ENCODE measurements around the gene MBD3L3. TPM values are rescaled to one million over a fixed set of nuclear protein-coding genes. Genes with fewer than 3 reads are reported as not detected.

MBD3L3 gene
- total RNA-seq, result not detected in 2 replicates

GRCh38 chr19:7058576-7058975, at the start of gene MBD3L3:
Gene MBD3L3 (minus strand): TSS chr19:7058676. CDS start chr19:7058605, 71 bp downstream.

GRCh38 chr19:7069042-7069903, 10.8 kb upstream of the MBD3L3 start, which contains the start of gene ZNF557:
Gene ZNF557 (plus strand): TSS chr19:7069703. CDS start chr19:7075075, 5,372 bp downstream.

GRCh38 chr19:7049021-7049420, 9.5 kb downstream of the MBD3L3 start, which contains the start of gene MBD3L2:
Gene MBD3L2 (plus strand): TSS chr19:7049321. CDS start chr19:7049374, 53 bp downstream.

GRCh38 chr19:7040079-7040478, 18.4 kb downstream of the MBD3L3 start, which contains the start of gene MBD3L4:
Gene MBD3L4 (minus strand): TSS chr19:7040179. CDS start chr19:7040144, 35 bp downstream.

GRCh38 chr19:7030278-7030677, 28.2 kb downstream of the MBD3L3 start, which contains the start of gene MBD3L5:
Gene MBD3L5 (plus strand): TSS chr19:7030578. CDS start chr19:7030612, 34 bp downstream.

GRCh38 chr19:7021331-7021730, 37.1 kb downstream of the MBD3L3 start, which contains the start of gene MBD3L2B:
Gene MBD3L2B (minus strand): TSS chr19:7021431. CDS start chr19:7021397, 34 bp downstream.

Other genes starting within 250 kb of the MBD3L3 start
- gene ADGRE1, start 171.1 kb downstream of the MBD3L3 start, total RNA-seq, result not detected in 2 replicates
- gene MBD3L2B, start 37.2 kb downstream of the MBD3L3 start, total RNA-seq, result not detected in 2 replicates
- not detected in 2 replicates for gene MBD3L5, start 28.1 kb downstream of the MBD3L3 start, total RNA-seq
- gene MBD3L4, start 18.5 kb downstream of the MBD3L3 start, total RNA-seq, result not detected in 2 replicates
- not detected in 2 replicates for gene MBD3L2, start 9.4 kb downstream of the MBD3L3 start, total RNA-seq
- gene ZNF557, start 11.0 kb upstream of the MBD3L3 start, total RNA-seq, result 2.9 and 5.1 TPM in 2 replicates
- 6.4 and 21.9 TPM in 2 replicates for gene INSR, start 235.7 kb upstream of the MBD3L3 start, total RNA-seq